B cell (primary cell): ENCODE measurements around the gene SOX8.

Experiments used
- EZH2 ChIP-seq: IDR thresholded peaks from 2 replicates; pipeline ENCODE4 v1.6.1; 2012; ENCODE audit warnings: borderline replicate concordance, low read depth, mild to moderate bottlenecking, moderate library complexity, low read length; ENCODE audit not compliant: insufficient read depth, poor library complexity, severe bottlenecking
- TF ChIP-seq, protein P1 (sequence below): fragments of 200-600 bp; IDR thresholded peaks from one replicate; pipeline ENCODE4 v1.8.0; 2022; ENCODE audit warnings: antibody characterized with exemption, mild to moderate bottlenecking

- TF ChIP-seq, protein P1, sequence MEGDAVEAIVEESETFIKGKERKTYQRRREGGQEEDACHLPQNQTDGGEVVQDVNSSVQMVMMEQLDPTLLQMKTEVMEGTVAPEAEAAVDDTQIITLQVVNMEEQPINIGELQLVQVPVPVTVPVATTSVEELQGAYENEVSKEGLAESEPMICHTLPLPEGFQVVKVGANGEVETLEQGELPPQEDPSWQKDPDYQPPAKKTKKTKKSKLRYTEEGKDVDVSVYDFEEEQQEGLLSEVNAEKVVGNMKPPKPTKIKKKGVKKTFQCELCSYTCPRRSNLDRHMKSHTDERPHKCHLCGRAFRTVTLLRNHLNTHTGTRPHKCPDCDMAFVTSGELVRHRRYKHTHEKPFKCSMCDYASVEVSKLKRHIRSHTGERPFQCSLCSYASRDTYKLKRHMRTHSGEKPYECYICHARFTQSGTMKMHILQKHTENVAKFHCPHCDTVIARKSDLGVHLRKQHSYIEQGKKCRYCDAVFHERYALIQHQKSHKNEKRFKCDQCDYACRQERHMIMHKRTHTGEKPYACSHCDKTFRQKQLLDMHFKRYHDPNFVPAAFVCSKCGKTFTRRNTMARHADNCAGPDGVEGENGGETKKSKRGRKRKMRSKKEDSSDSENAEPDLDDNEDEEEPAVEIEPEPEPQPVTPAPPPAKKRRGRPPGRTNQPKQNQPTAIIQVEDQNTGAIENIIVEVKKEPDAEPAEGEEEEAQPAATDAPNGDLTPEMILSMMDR: no peak
- TF ChIP-seq EZH2: no peak
Measured at GRCh38 chr16:1012722-1013592, 31.4 kb downstream of the SOX8 start.
